Adrenal gland (tissue), 5 donors: Measurements from ENCODE around the gene TEKT1.

Source experiments
- CTCF ChIP-seq, 6 experiments: fragments of 450-650 bp in 4 of 6; fragments of 200-600 bp in 2 of 6; sonication (generic) in 1 of 6; IDR thresholded peaks; 1 replicate in 5 of 6; 2 replicates in 1 of 6; pipeline versions ENCODE4 v1.5.1 to v1.8.0; 2016 to 2021; ENCODE audit warnings: antibody characterized with exemption in 6 of 6, mild to moderate bottlenecking in 2 of 6, moderate library complexity in 1 of 6
- POLR2A ChIP-seq, 2 donors: fragments of 450-650 bp; IDR thresholded peaks; one replicate each; pipeline ENCODE4 v1.6.1; 2017; ENCODE audit warnings: antibody characterized with exemption in 2 of 2, mild to moderate bottlenecking in 2 of 2, moderate library complexity in 1 of 2
- donor health status: DM: no; HTN: no; CAD: no.

- TF ChIP-seq POLR2A (IDR thresholded peaks at IDR 0.05), result no peak
- no peak for TF ChIP-seq CTCF (IDR thresholded peaks at IDR 0.05)
Observed at GRCh38 chr17:6815775-6816174, 15.8 kb downstream of the TEKT1 start.
